AG04449 (cell line): ENCODE measurements around the gene POGK.
A peak's percentile ranks its signal among the peaks of the same experiment; 100 is the strongest.

Experiments used
- CTCF ChIA-PET: fragments of 350-600 bp; formaldehyde crosslinking; extraction: SDS; loops from one replicate; lab custom pipeline; 2021; ENCODE audit warnings: antibody characterized with exemption; lab: Yijun Ruan, JAX
- POLR2A ChIA-PET: fragments of 400-600, 350-600 bp; formaldehyde crosslinking; extraction: SDS; loops from one replicate; lab custom pipeline; 2020; ENCODE audit warnings: antibody characterized with exemption, inconsistent platforms; lab: Yijun Ruan, JAX
- DNase-seq: peaks from one replicate; pipeline ENCODE4 v3.0.0-alpha.2; 2010; ENCODE audit warnings: low read depth, low spot score
- H3K4me3 ChIP-seq: 2 replicates; pipeline ENCODE4 v1.5.1; 2011; ENCODE audit warnings: low read depth, mild to moderate bottlenecking, control low read depth, low read length
- CTCF ChIP-seq: IDR thresholded peaks from one replicate; pipeline ENCODE4 v1.5.1; 2011; ENCODE audit warnings: mild to moderate bottlenecking, moderate library complexity, low read length, control low read depth, inconsistent platforms; ENCODE audit not compliant: insufficient read depth; ENCODE audit errors: missing control alignments

Gene POGK

GRCh38 chr1:166902279-166902678 lies 63.0 kb downstream of the POGK start:
- CTCF ChIA-PET, result interaction anchor here (0.9 kb wide), 1 partner anchor 156 kb away, joined by 7 read pairs; no protein-coding TSS in a partner anchor
- POLR2A ChIA-PET, result no interaction called here
- no peak for TF ChIP-seq CTCF
- H3K4me3 ChIP-seq, result no peak overlapping the region
- DNase-seq, result no peak

GRCh38 chr1:166903232-166903631 lies 64.0 kb downstream of the POGK start:
- DNase-seq, result no peak
- no peak overlapping the region for H3K4me3 ChIP-seq
- no peak for TF ChIP-seq CTCF
- ChIA-PET CTCF (interaction anchor here (1.0 to 14.2 kb wide), 2 partner anchors 20 to 155 kb away, joined by 3 to 380 read pairs; no protein-coding TSS in a partner anchor), POLR2A (no interaction called here)

GRCh38 chr1:166905136-166905535 lies 65.9 kb downstream of the POGK start:
- CTCF ChIA-PET, result interaction anchor here (0.6 to 14.2 kb wide), 4 partner anchors 16 to 425 kb away, joined by 3 to 380 read pairs (median 3); no protein-coding TSS in a partner anchor

GRCh38 chr1:166905900-166906299 lies 66.6 kb downstream of the POGK start:
- peak; percentile 33 for DNase-seq
- TF ChIP-seq CTCF, result no peak
- CTCF ChIA-PET, result interaction anchor here (0.9 to 14.2 kb wide), 4 partner anchors 17 to 426 kb away, joined by 3 to 380 read pairs (median 3); no protein-coding TSS in a partner anchor
- H3K4me3 ChIP-seq, result no peak overlapping the region
- POLR2A ChIA-PET, result no interaction called here

More at GRCh38 chr1:166905136-166905535, 65.9 kb downstream of the POGK start:
- TF ChIP-seq CTCF, result no peak
- POLR2A ChIA-PET, result no interaction called here
- DNase-seq, result no peak
- H3K4me3 ChIP-seq, result no peak overlapping the region
